GM19397 (cell line): ENCODE measurements around the gene DOK5.

Source experiments
- ATAC-seq: cut with Tn5 transposase; IDR thresholded peaks from one replicate; pipeline ENCODE4 v1.9.1; 2021; ENCODE audit warnings: mild to moderate bottlenecking, moderate library complexity; ENCODE audit not compliant: unreplicated experiment

DOK5 gene

DNA sequence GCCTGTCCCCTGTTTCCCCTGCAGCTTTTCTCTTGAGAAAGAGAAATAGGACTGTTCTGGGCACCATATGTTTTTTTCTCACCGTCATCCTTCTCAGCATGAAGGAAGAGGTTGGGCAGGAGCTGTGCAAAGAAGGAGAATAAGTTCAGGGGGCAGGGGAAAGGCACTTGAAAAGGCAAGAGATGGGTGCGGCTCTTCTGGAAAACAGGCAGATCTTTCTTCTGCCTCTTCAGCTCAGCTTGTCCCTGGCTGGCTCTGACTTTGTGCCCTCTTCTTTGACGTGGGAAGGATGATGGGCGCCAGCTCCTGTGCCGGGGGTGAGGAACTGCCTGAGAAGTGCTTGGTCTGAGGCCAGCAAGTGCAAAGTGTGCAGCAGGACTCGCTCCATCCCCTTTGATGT, 206.5 kb downstream of the DOK5 start:
- ATAC-seq: no peak

- no peak for ATAC-seq
These were observed 213.1 kb downstream of the DOK5 start for GRCh38 chr20:54688476-54688875.

DNA sequence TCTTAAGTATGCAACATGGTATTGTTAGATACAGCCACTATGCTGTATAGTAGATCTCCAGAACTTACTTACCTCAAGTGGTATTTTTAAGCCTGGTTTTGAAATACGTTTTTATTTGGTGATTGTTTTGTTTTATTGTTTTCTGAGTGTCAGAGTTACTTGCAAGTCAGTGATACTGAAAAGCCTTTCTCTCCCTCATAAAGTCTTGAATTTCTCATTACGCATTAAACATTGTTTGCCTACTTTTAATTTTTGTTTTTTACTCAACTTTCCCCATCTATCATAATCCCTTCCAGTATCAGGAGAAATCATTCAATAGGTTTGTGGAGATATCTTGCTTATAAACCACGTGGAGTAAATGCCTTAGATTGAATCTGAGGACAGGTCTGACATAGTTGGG, 214.9 kb downstream of the DOK5 start:
- no peak for ATAC-seq

DNA sequence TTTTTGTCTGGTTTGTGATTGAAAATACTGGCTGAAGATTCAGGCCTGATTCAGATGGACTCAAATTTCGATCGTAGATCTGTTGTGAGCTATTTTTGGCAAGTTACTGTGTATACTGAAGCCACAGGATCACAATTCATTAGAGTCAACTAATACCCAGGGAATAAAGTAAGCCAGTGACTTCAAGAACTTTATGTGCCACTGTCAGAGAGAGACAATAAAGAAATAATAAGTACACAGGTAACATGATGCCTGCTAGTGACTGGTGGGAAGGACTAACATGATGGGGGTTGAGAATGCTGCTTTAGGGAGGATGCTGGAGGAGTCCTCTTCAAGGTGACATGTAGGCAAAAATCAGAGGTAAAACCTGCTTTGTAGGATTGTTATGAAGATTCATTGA, 215.9 kb downstream of the DOK5 start:
- ATAC-seq: no peak

DNA sequence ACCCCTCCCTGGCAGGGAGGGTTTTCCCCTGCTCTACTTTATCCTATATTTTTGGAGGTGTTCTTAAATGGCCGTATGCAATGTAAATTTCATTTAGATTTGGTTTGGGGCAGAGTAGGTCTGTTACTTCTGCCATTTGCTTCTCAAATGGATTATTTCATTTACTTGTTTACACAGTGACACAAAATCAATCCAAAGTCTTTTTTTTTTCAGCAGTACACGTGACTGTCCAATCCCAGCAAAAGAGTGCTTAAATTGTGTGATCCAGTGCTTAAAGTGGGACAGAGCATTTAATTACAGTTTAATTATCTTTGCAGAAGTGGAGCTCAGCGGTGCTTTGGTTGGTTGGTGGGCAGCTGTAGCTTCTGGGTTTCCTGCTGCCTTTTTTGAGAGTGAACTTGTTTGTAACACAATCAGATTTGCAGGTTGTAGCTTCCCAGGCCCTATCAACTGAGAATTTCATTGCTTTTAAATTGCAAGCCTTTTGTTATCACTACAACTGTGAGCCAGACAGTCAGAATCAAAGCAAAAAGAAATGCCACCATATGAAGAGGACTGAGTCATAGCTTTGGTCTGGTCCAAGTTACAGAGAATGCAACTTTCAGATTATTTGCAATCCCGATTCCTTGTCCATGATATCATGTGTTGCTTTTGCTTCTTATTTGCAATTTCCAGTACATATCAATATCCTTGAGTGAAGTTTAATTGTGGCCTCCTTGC, 216.9 kb downstream of the DOK5 start:
- ATAC-seq: no peak

- no peak for ATAC-seq
These were observed 219.1 kb downstream of the DOK5 start for GRCh38 chr20:54694516-54694915.

GRCh38 chr20:54698373-54698772, 223.0 kb downstream of the DOK5 start:
- ATAC-seq: no peak
